H1 (cell line): Measurements from ENCODE around the gene RXRA. TPM values are rescaled to one million over a fixed set of nuclear protein-coding genes. Genes with fewer than 3 reads are reported as not detected.

Experiments used
- CTCF ChIA-PET: fragments of 300-600 bp; sonication (Branson Sonifier 250); formaldehyde crosslinking; loops from one replicate; lab custom pipeline; 2021; ENCODE audit not compliant: partially characterized antibody; lab: Charles Lee
- POLR2A ChIA-PET: fragments of 300-600 bp; sonication (Branson Sonifier 250); formaldehyde crosslinking; loops from one replicate; lab custom pipeline; 2021; ENCODE audit warnings: inconsistent platforms; ENCODE audit not compliant: partially characterized antibody; lab: Charles Lee
- DNase-seq, 2 experiments: peaks; one replicate each; pipeline versions ENCODE4 v3.0.0 to v3.0.0-alpha.2; 2010 to 2022; ENCODE audit warnings: low spot score in 2 of 2, low read depth in 1 of 2, mixed read lengths in 1 of 2
- FAIRE-seq: peaks from 2 replicates; lab custom pipeline; 2011; peaks lifted over from hg19 to GRCh38; lab: Jason Lieb, UNC
- H2AFZ ChIP-seq: 2 replicates; pipeline ENCODE4 v1.8.1; 2012; ENCODE audit warnings: low read length, inconsistent platforms
- H2AK5ac ChIP-seq: 2 replicates; pipeline ENCODE4 v1.6.1; 2013; ENCODE audit warnings: low read depth, low read length
- H2BK120ac ChIP-seq: replicated peaks from 2 replicates; pipeline ENCODE3; 2013; ENCODE audit warnings: low read depth, low read length, inconsistent platforms
- H2BK12ac ChIP-seq: 2 replicates; pipeline ENCODE4 v1.6.1; 2013; ENCODE audit warnings: low read depth, low read length
- H2BK15ac ChIP-seq: 2 replicates; pipeline ENCODE4 v1.6.1; 2013; ENCODE audit warnings: low read length
- H2BK20ac ChIP-seq: 2 replicates; pipeline ENCODE4 v1.6.1; 2013; ENCODE audit warnings: low read length
- H2BK5ac ChIP-seq: 2 replicates; pipeline ENCODE4 v1.6.1; 2013; ENCODE audit warnings: low read depth, low read length
- H3K14ac ChIP-seq: 2 replicates; pipeline ENCODE4 v1.6.1; 2013; ENCODE audit warnings: inconsistent platforms; ENCODE audit not compliant: insufficient read length
- H3K18ac ChIP-seq: 2 replicates; pipeline ENCODE4 v1.6.1; 2013; ENCODE audit warnings: low read length; ENCODE audit errors: extremely low read depth
- H3K23ac ChIP-seq: 2 replicates; pipeline ENCODE4 v1.6.1; 2013; ENCODE audit warnings: inconsistent platforms; ENCODE audit not compliant: insufficient read length
- H3K23me2 ChIP-seq: 2 replicates; pipeline ENCODE4 v1.6.1; 2013; ENCODE audit warnings: low read depth, low read length
- H3K27ac ChIP-seq: 2 replicates; pipeline ENCODE4 v1.6.1; 2011; ENCODE audit warnings: low read depth, low read length, inconsistent platforms
- H3K27me3 ChIP-seq, 4 experiments: replicated peaks in 1 of 4; 1 replicate in 1 of 4; 2 replicates in 3 of 4; pipeline versions ENCODE4 v1.6.1 to v1.8.1; 2011 to 2013; ENCODE audit warnings: low read length in 3 of 4, mild to moderate bottlenecking in 3 of 4, inconsistent platforms in 2 of 4, mixed read lengths in 2 of 4, moderate library complexity in 1 of 4; ENCODE audit not compliant: control insufficient read depth in 3 of 4, insufficient read depth in 3 of 4; ENCODE audit errors: extremely low read depth in 1 of 4
- H3K36me3 ChIP-seq, 4 experiments: 2 replicates each; pipeline versions ENCODE4 v1.6.1 to v1.8.1; 2011 to 2013; ENCODE audit warnings: mild to moderate bottlenecking in 4 of 4, low read length in 3 of 4, moderate library complexity in 2 of 4, control low read depth in 1 of 4, inconsistent platforms in 1 of 4; ENCODE audit not compliant: insufficient read depth in 4 of 4, control insufficient read depth in 2 of 4
- H3K4ac ChIP-seq: replicated peaks from 2 replicates; pipeline ENCODE3; 2013; ENCODE audit warnings: low read length, low read depth, mixed read lengths, inconsistent platforms; ENCODE audit not compliant: insufficient read length
- H3K4me1 ChIP-seq, 4 experiments: replicated peaks in 1 of 4; 1 replicate in 1 of 4; 2 replicates in 3 of 4; pipeline versions ENCODE4 v1.6.1 to v1.8.1; 2011 to 2013; ENCODE audit warnings: low read length in 3 of 4, inconsistent platforms in 2 of 4, mixed read lengths in 1 of 4; ENCODE audit not compliant: insufficient read depth in 4 of 4, control insufficient read depth in 3 of 4
- H3K4me2 ChIP-seq, 2 experiments: 2 replicates each; pipeline versions ENCODE4 v1.6.1 to v1.8.1; 2011 to 2013; ENCODE audit warnings: low read depth in 2 of 2, low read length in 2 of 2, control low read depth in 1 of 2, inconsistent platforms in 1 of 2, mild to moderate bottlenecking in 1 of 2; ENCODE audit not compliant: insufficient read depth in 1 of 2
- H3K4me3 ChIP-seq, 4 experiments: fragments of 200-600, 300-600 bp in 1 of 4; sonication (generic), shearing (Covaris generic), sonication (Bioruptor Twin) in 1 of 4; 2 replicates each; pipeline versions ENCODE4 v1.5.1 to v1.8.1; 2011 to 2016; ENCODE audit warnings: low read length in 4 of 4, low read depth in 3 of 4, control low read depth in 2 of 4, inconsistent platforms in 2 of 4, mild to moderate bottlenecking in 2 of 4, mixed read lengths in 1 of 4, moderate library complexity in 1 of 4; ENCODE audit not compliant: insufficient read depth in 2 of 4; ENCODE audit errors: extremely low read depth in 1 of 4
- H3K56ac ChIP-seq: replicated peaks from 2 replicates; pipeline ENCODE3; 2013; ENCODE audit warnings: low read depth, mild to moderate bottlenecking, mixed read lengths, low read length, inconsistent platforms; ENCODE audit not compliant: insufficient read length
- H3K79me1 ChIP-seq: 2 replicates; pipeline ENCODE4 v1.6.1; 2013; ENCODE audit warnings: low read depth, low read length, control low read depth
- H3K79me2 ChIP-seq, 2 experiments: 2 replicates each; pipeline versions ENCODE4 v1.6.1 to v1.8.1; 2012 to 2013; ENCODE audit warnings: low read length in 2 of 2, mild to moderate bottlenecking in 2 of 2, inconsistent platforms in 1 of 2; ENCODE audit not compliant: insufficient read depth in 2 of 2, control insufficient read depth in 1 of 2
- H3K9ac ChIP-seq, 4 experiments: replicated peaks in 1 of 4; 1 replicate in 1 of 4; 2 replicates in 3 of 4; pipeline versions ENCODE4 v1.6.1 to v1.8.1; 2011 to 2013; ENCODE audit warnings: low read depth in 3 of 4, low read length in 3 of 4, control low read depth in 2 of 4, mild to moderate bottlenecking in 2 of 4, moderate library complexity in 2 of 4, inconsistent platforms in 1 of 4; ENCODE audit errors: extremely low read depth in 1 of 4
- H3K9me3 ChIP-seq, 2 experiments: 2 replicates each; pipeline versions ENCODE4 v1.6.1 to v1.8.1; 2012 to 2013; ENCODE audit warnings: mild to moderate bottlenecking in 2 of 2, moderate library complexity in 2 of 2, control low read depth in 1 of 2, inconsistent platforms in 1 of 2, low read depth in 1 of 2, low read length in 1 of 2, mixed read lengths in 1 of 2; ENCODE audit not compliant: insufficient read depth in 2 of 2
- H4K20me1 ChIP-seq, 2 experiments: replicated peaks in 1 of 2; 2 replicates each; pipeline versions ENCODE3 to v1.8.1; 2011 to 2013; ENCODE audit warnings: inconsistent platforms in 2 of 2, low read length in 2 of 2, mild to moderate bottlenecking in 1 of 2; ENCODE audit not compliant: insufficient read depth in 2 of 2, control insufficient read depth in 1 of 2
- H4K5ac ChIP-seq: 2 replicates; pipeline ENCODE4 v1.6.1; 2013; ENCODE audit warnings: low read length, low read depth, mixed read lengths, inconsistent platforms; ENCODE audit not compliant: insufficient read length
- H4K8ac ChIP-seq: 2 replicates; pipeline ENCODE4 v1.8.0; 2013; ENCODE audit warnings: mild to moderate bottlenecking, moderate library complexity, low read length, inconsistent platforms; ENCODE audit not compliant: insufficient read depth; ENCODE audit errors: extremely low read depth
- H4K91ac ChIP-seq: replicated peaks from 2 replicates; pipeline ENCODE3; 2013; ENCODE audit warnings: low read length, mixed read lengths, inconsistent platforms; ENCODE audit not compliant: insufficient read length
- FOSL1 ChIP-seq: IDR thresholded peaks from 2 replicates; pipeline ENCODE4 v1.6.1; 2011; ENCODE audit warnings: mild to moderate bottlenecking, low read depth, low read length, moderate library complexity; ENCODE audit not compliant: insufficient read depth
- HDAC6 ChIP-seq: IDR thresholded peaks from one replicate; pipeline ENCODE4 v1.7.1; 2012; ENCODE audit warnings: low read depth, mild to moderate bottlenecking, inconsistent platforms, low read length, moderate library complexity
- NANOG ChIP-seq: IDR thresholded peaks from 2 replicates; pipeline ENCODE4 v1.6.1; 2011; ENCODE audit warnings: low read length, low read depth, mild to moderate bottlenecking, inconsistent platforms; ENCODE audit not compliant: insufficient read depth, poor library complexity, severe bottlenecking
- RFX5 ChIP-seq: IDR thresholded peaks from 2 replicates; pipeline ENCODE4 v1.6.1; 2011; ENCODE audit warnings: low read depth, low read length, improper control_type of control experiment, borderline replicate concordance
- TAF7 ChIP-seq: optimal IDR thresholded peaks from 2 replicates; pipeline ENCODE3; 2011; ENCODE audit warnings: low read depth, mild to moderate bottlenecking, inconsistent platforms, low read length, moderate library complexity, borderline replicate concordance
- TBP ChIP-seq: IDR thresholded peaks from 2 replicates; pipeline ENCODE4 v1.6.1; 2011; ENCODE audit warnings: low read depth, low read length, improper control_type of control experiment
- WGBS, 2 experiments: shearing (Covaris generic) in 1 of 2; methylation state at CpG; one replicate each; pipeline versions ENCODE4 v1.1.6 to v1.1.7; 2013 to 2015; ENCODE audit warnings: low lambda C conversion rate in 2 of 2, mixed read lengths in 2 of 2, inconsistent platforms in 1 of 2, low coverage in 1 of 2, missing lambda C conversion rate in 1 of 2; ENCODE audit not compliant: insufficient replicate concordance in 2 of 2, insufficient coverage in 1 of 2, insufficient read length in 1 of 2; ENCODE audit errors: extremely low coverage in 1 of 2, missing lambda C conversion rate in 1 of 2; 5-methylcytosine and 5-hydroxymethylcytosine counted together
- polyA plus RNA-seq, 7 experiments: library from polyadenylated mRNA; depleted of rRNA in 3 of 7; stranded (reverse) in 5 of 7; unstranded in 2 of 7; fragments of >200 nt in 5 of 7; fragments of 200-250 nt in 2 of 7; gene quantifications; 1 replicate in 5 of 7; 2 replicates in 1 of 7; 4 replicates in 1 of 7; pipeline versions ENCODE4 v1.2.1 to v1.2.3, GENCODE V29; 2011 to 2013; ENCODE audit warnings: missing spikeins in 2 of 7, mixed read lengths in 2 of 7
- total RNA-seq: library from RNA; stranded (reverse); fragmentation: NEBNext Ultra II Directional; extraction: Animal tissue kit (Norgen Biotek cat#: 25700); gene quantifications from 2 replicates; pipeline ENCODE4 v1.2.1, GENCODE V29; 2021

RXRA gene
- total and polyA plus RNA-seq, 2 of the 8 experiments (the other 6 are each of a cell fraction or from before 2014, with no cell fraction given) = 9.8 to 29.4 TPM

DNA sequence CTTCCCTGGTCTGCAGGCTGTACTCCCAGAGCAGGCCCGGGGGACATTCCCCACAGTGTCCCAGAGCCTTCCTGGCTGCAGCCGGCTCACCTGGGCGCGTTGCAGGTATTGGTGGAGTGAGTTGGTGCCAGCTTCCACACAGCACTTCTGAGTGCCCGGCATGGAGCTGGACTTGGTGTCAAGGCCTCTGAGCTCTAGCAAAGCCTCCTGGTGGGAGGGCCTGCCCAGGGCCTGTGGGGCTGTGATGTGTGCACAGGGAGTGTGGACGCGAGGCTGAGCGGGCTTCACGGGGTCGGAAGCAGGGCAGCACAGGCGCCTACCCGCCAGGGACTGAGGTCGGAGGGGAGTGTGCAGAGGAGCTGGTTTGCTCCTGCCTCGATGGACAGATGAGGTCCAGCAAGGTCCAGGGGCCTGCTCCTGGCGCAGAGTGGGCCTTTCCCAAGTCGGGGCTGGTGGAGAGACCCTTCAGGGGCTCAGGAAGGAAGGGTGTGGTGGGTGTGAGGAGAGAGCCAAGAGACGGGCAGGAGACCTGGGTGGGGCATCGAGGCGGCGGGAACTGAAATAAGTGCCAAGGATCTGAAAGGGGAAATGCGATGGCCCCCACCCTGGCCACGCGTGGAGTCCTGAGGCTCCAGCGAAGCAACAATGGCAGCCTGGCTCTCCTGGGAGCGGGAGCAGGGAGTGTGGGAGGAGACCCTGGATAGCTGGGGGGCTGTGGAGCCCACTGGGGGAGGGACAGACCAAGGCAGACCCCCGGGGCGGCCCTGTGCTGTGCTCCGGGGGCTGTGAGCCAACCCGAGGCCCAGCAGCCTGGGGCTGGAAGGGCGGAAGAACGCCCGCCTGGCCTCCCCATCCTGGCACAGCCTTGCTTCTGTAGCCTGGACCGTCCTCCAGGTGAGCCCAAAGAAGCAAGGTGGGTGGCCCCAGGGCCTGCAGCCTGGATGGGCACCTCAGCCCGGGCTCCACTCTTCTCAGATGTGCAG lies 78.4 kb downstream of the RXRA start:
- H4K8ac ChIP-seq = peak overlapping the region; percentile 11; the same call in 1 of the 2 replicates
- H3K9ac ChIP-seq = no peak overlapping the region
- no peak overlapping the region for H2BK15ac ChIP-seq
- no peak overlapping the region for H3K56ac ChIP-seq
- no peaks in the 10 kb centered on the region for H3K9me3 ChIP-seq
- H2AK5ac ChIP-seq = no peak overlapping the region
- H3K79me1 ChIP-seq = 0 out of 2 replicates have a peak, but pooled peaks cover 5% of the 10 kb centered on the region
- H2BK5ac ChIP-seq = 0 out of 2 replicates have a peak overlapping the region, but pooled peaks have one; percentile 49
- no peak overlapping the region for H3K4me3 ChIP-seq
- H2AFZ ChIP-seq = no peak overlapping the region
- H2BK120ac ChIP-seq = no peak overlapping the region
- no peak overlapping the region for H2BK20ac ChIP-seq
- CTCF ChIA-PET = interaction anchor here (0.9 to 1.7 kb wide), 3 partner anchors 7 to 38 kb away, joined by 3 to 9 read pairs (median 3); no protein-coding TSS in a partner anchor
- H3K79me2 ChIP-seq = peaks cover 0 to 4% of the 10 kb centered on the region in 2 experiments; a peak in 1 of 4 replicates
- H4K91ac ChIP-seq = no peak overlapping the region
- no peak overlapping the region for H3K14ac ChIP-seq
- no peak overlapping the region for H3K4ac ChIP-seq
- H3K4me2 ChIP-seq = no peak overlapping the region
- H3K27me3 ChIP-seq = no peaks in the 10 kb centered on the region
- H3K27ac ChIP-seq = peak overlapping the region; percentile 70
- no peak overlapping the region for H3K18ac ChIP-seq
- peaks cover 0 to 17% (median 9%) of the 10 kb centered on the region in 4 experiments; a peak in 4 of 7 replicates for H3K4me1 ChIP-seq
- H3K36me3 ChIP-seq = no peaks in the 10 kb centered on the region
- no peak for DNase-seq
- 91% methylated on average over 34 of the region's 34 CpGs; no CpG with 5 or more reads in 1 of the 2 experiments for WGBS, 2 experiments
- no peak for FAIRE-seq
- POLR2A ChIA-PET = interaction anchor here (0.8 kb wide), 1 partner anchor 31 kb away, joined by 3 read pairs; no protein-coding TSS in a partner anchor
- no peaks in the 10 kb centered on the region for H3K23me2 ChIP-seq
- H4K5ac ChIP-seq = no peak overlapping the region
- H4K20me1 ChIP-seq = peaks cover 4 to 5% of the 10 kb centered on the region in 2 experiments
- H2BK12ac ChIP-seq = no peak overlapping the region
- no peak overlapping the region for H3K23ac ChIP-seq
- TF ChIP-seq TAF7 (no peak), TBP (no peak), NANOG (no peak), RFX5 (no peak), HDAC6 (no peak), FOSL1 (no peak)
